HG03439 (cell line): ENCODE results near the gene MICAL2.

ENCODE experiments used
- ATAC-seq: cut with Tn5 transposase; IDR thresholded peaks from one replicate; pipeline ENCODE4 v1.9.1; 2021; ENCODE audit warnings: mild to moderate bottlenecking, moderate library complexity; ENCODE audit not compliant: unreplicated experiment

Gene MICAL2

DNA sequence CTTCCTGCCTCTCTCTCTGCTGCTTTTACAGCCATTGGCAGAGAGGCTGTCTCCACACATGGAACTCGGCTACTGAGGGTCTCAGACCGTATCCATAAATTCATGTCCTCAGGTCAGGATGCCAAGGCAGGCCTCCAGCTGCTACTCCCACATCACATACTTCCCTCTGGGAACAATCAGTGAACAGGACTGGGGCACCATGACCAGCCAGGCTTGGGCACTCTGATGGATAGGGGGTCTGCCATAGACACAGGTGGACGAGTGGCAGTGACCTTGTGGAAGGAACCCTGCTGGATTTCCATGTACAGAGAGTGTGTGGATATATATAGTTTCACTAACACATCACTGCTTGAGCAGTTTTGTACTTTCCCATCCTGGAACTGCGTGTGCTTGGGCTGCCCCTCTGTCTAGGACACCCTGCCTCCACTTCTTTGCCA lies 169.3 kb downstream of the MICAL2 start:
- ATAC-seq: no peak

DNA sequence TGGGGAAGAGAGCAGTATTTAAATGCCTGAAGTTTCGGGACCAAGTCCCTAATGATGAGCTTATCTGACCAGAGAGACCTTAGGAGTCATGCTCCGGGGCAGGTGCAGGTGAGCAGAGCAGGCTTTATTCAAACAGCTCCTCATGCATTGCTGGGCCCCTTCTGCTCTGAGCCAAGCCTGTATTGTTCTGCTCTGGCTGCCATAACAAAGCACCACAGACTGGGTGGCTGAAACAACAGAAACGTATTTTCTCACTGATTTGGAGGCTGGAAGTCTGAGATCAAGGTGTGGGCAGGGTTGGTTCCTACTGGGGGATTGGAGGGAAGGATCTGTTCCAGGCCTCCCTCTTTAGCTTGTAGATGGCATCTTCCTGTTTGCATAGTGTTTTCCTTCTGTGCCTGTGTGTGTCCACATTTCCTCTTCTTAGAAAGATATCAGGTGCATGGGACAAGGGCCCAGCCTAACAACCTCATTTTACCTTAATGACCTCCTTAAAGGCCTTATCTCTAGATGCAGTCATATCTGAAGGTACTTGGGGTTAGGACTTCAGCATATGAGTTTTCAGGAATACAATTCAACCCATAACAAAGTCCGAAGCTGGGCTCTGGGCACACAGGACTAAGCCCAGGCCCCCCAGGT lies 169.9 kb downstream of the MICAL2 start:
- ATAC-seq: no peak

DNA sequence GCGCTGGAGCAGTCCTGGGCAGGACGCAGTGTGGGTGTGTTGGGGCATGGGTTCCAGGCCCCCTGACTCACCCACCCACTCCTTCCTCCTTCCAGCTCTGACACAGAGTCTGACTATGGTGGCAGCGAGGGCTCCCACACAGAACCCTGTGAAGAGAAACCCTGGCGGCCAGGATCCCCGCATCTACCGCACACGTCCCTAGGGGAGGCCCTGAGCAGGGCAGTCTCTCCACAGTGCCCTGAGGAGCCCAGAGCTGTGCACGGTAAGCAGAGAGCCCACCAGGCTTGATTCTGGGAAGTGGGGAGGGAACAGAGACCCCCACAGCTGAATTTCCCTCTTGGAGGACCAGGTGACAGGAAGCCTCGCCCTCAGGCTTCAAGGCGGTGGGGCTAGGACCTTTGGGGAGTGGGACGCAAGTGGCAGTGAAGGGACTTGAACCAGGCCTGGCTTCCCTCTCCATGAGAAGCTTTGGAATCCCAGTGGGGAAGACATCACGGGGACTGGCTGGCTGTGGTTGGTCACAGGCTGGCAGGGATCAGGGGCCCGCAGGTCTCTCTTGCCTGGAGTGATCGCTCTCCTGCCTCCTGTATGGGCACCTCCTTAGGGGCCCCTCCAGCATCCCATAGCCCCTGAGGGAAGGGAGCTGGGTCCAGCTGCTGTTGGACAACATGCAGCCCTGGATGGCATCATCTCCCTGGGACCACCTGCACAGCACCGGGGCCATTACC lies 170.6 kb downstream of the MICAL2 start:
- no peak for ATAC-seq

DNA sequence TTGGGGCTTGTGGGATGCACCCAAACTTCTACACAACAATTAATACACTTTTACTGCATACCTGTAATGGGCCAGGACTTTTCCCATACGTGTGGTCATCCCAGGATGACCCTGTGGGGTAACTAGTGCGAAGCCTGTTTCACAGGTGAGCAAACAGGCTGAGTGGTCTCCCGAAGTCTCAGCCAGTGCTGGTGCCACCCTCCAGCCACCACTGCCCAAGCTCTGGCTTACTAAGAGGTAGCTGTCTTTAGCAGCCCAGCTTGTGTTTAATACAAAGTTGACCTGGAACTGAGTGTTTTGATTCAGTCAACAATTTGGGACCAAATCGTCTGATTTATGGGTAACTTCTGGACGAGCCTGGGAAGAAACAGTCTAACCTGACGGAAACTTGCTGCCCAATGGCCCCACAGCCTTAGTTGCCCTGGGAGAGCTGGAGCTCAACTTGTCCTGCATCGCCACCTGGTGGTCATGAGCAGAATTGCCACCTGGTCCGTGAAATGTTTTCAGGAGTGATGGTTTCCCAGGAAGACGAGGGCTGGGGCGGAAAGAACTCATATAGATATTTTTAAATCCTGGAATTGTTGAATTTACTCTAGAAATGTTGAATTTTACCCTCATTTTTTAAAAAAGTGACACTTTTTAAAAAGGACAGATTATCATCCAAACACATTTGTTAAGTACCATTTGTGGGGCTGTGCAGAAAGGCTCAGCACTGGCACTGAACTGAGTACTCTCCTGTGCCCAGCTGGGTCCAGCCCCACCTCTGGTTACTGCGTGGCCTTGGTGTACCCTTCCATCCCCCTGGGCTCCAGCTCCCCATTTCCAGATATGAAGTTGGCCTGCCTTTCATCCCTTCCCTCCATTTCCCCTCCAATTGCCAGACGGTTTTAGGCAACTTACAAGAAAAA lies 171.4 kb downstream of the MICAL2 start:
- ATAC-seq: peak; percentile 67

DNA sequence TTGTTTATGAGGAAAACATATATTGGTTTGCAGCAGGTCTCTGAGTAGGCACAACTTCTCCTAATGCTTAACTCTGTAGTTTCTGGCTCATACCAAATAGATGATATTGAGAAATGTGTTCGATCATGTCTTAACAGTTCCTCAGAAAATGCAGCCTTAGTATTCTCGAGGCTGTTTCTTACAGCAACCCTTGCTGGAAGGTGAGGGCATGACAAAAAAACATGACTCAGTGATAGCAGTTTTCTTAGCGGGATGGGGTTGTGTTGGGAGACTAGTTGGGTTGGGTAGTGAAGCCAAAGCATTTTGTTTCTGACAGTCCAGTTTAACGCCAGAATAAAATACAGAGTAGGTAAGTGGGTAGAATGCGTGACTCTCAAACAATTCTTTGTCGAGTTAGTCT lies 172.3 kb downstream of the MICAL2 start:
- no peak for ATAC-seq

DNA sequence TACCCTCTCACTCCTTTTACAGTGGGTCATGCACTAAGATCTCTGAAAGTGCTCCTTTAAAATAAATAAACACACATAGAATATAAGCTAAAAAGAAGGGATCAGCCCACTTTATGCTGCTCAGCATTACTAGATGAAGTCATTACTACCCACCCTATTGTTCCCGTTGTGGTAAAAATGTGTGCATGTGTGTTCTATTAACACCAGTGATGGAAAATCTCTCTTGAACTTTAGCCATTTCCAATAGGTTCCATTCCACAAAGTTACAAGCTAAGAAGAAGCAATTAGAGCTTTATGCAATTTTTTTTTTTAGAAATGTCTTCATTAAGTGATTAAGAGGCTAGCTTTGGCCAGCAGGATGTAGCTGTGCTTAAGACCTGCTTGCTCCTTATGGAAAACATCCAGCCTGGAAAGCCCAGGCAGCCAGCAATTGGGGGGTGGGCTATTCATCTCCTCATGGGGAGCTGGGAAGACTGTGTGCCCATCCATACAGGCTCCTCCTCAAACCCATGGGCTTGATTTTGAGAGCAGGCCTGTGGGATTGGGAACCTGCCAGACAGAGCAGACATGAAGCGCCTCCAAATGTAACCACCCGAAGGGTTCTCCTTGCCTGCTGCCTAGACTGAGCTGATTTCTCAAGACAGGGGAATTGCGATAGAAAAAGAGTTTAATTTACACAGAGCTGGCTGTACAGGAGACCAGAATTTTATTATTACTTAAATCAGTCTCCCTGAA lies 174.1 kb downstream of the MICAL2 start:
- no peak for ATAC-seq

DNA sequence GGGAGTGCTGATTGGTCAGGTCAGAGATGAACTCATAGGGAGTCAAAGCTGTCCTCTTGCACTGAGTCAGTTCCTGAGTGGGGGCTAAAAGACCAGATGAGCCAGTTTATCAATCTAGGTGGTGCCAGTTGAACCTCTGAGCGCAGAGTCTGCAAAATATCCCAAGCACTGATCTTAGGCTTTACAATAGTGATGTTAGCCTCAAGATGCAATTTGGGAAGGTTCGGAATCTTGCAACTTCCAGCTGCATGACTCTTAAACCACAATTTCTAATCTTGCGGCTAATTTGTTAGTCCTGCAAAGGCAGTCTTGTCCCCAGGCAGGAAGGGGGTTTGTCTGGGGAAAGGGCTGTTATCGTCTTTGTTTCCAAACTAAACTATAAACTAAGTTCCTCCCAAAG lies 174.7 kb downstream of the MICAL2 start:
- ATAC-seq: no peak

DNA sequence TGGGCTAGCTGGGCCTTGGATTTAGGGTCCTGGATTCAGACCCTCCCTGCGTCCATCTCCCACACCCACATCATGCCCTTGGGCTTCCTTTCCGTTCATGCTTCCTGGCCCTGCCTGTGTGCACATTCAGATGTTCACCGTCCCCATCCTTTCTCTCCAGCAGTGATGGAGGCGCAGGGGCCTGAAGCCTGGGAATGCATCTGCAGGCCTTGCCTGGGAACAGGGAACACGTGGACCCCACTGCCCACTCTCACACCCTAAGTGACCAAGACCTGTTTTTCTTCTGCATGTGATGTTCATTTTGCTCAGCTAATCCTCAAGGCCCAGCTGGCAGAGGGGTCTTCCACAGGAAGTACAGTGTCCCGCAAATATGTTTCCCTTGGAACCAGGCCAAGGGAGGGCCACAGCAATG lies 175.4 kb downstream of the MICAL2 start:
- no peak for ATAC-seq

DNA sequence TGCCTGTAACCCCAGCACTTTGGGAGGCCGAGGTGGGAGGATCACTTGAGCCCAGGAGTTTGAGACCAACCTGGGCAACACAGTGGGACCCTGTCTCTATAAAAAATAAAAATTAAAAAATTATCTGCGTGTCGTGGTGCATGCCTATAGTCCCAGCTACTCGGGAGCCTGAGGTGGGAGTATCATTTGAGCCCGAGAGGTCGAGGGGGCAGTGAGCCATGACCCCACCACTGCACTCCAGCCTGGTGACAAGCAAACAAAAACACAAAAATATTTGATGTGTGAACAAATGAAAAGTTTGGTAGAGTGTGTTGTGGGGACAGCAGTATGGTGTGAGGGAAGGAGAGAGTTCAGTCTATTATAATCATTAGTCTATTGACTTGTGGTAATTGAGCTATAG lies 176.2 kb downstream of the MICAL2 start:
- no peak for ATAC-seq

DNA sequence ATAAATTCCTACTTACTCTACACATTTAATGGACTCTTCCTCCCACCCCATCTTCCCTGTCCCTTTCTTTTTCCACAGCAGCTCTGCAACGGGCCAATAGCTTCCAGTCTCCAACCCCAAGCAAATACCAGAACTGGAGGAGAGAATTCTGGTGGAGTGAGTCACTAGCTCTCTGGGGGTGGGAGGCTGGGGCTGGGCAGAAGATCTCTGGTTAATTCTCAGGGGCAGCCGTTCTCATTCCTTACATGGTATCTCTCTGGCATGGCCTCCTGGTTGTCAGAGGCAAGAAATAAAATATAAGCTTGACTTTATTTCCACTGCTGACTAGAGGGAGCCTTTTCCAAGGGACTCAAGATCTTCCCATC lies 176.6 kb downstream of the MICAL2 start:
- ATAC-seq: no peak

DNA sequence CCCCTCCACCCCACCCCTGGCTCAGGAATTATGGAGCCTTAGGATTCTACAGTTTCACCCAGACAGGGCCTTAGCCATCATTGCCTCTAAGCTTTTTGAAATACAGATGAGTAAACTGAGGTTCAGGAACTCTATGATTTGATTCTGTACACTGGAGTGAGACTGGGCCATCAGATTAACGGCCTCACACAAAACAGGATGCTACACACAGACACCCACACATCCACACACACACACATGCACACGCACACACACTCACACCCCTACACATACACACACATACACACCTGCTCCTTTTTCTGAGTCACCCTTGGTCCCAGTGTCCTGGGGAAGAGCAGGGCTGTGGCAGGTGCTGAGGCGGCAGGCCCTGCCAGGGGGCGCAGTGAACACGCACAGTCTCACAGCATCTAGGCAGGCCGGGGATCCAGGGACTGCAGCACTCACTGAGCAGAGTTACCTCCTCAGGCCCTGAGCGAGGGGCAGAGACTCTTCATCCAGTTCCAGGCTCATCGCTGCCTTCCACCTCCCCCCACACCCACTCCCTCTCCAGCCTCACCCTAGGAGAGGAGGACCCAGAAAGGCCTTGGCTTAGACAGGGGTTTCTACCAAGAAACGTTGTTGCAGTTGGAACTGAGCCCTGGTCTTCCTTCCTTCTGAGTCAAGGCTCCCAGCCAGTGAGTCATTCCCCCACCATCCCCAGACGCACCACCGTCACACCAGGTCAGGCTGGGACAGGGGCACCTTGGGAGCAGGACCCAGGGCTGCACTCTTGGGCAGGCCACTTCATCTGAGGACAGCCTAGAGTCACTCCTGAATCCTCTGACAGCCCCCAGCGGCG lies 177.2 kb downstream of the MICAL2 start:
- ATAC-seq: no peak

DNA sequence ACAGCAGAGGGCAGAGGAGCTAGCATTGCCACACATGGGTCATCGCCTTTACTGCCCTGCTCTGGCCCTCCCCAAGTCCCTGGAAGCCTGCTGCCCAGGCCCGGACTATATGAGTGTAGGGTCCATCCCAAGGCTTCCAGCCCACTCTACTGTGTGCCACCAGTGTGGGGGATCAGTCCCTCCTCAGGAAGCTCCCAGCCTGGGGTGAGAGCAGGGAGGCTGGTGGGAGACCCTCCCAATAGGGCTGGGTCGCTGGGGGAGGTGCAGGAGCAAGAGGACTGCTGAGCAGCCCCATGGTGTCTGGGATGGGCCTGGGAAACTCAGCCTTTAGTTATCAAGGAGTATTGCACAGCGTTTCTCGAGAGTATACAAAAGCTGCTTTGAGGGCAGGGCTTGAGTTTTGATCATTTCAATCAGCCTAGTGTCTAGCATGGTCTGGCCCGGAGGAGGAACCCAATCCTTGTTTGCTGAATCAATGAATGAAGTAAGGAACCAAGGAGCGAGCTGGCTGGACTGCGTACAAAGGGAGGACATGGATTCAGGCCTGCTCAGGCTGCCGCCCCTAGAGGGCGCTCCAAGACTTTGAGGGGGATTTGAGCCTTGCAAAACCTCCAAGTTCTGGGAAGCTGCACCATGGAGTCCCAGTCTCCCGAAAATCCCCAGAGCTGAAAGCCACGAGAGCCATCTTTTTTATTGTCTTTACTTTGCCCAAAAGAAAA lies 178.0 kb downstream of the MICAL2 start:
- no peak for ATAC-seq

DNA sequence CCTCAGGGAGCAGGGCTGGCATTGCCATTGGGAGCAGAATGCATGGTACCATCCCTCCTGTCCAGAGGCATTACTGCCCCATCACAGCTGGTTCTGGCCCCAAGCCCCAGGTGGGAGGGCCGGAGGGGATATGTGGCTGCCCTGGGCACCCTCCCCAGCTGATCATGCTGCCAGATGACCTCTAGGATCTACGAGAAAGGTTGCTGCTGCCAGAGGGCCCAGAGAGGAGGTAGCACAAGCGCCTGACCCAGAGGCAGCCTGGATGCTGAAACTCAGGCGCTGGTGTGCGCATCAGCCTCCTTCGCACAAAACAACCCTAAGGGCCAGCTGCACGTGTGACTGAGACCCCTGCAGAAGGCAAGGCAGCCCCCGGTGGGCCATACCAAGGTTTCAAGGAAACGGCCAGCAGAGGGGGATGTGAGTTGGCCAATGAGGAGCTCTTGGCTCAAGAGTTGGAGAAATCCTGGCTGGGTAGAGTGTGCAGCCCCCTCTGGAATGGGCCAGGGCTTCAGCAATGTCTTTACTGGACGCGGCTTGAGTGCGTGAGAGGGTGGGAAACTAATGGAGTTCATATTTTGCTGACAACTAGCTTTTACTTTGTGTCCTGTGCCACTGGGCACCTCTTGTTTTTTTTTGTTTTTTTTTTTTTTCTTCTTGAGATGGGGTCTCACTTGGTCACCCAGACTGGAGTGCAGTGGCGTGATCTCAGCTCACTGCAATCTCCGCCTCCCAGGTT lies 178.7 kb downstream of the MICAL2 start:
- ATAC-seq: no peak

DNA sequence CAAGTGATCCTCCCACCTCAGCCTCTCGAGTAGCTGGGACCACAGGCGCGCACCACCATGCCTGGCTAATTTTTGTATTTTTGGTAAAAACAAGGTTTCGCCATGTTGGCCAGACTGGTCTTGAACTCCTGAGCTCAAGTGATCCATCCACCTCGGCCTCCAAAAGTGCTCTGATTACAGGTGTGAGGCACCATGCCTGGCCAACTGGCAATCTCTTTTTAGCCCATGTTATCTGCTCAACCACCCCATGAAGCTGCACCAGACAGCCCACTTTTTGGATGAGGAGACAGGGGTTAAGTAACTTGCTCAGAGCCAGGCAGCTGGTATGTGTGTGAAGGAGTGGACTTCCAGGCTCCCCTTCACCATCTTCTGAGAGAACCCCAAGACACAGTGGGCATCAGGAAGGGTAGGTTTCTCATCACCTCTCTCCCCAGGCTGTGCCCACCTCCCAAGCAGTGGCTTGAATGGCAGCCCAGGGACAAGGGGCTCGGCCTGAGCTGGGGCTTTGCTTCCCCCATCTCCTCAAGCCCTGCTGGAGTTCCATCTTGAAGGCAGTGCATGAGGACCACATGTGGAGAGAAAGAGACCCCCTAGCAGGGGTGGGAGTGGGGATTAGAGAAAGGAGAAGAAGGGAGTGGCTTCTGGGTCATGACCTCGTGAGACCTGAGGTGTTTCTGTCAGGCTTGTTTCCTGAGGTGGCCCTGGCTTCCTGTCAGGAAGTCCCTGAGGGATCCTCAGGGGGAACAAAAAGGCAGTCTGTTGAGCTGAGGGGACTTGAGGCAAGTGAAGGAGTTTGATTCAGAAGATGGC lies 179.5 kb downstream of the MICAL2 start:
- no peak for ATAC-seq

DNA sequence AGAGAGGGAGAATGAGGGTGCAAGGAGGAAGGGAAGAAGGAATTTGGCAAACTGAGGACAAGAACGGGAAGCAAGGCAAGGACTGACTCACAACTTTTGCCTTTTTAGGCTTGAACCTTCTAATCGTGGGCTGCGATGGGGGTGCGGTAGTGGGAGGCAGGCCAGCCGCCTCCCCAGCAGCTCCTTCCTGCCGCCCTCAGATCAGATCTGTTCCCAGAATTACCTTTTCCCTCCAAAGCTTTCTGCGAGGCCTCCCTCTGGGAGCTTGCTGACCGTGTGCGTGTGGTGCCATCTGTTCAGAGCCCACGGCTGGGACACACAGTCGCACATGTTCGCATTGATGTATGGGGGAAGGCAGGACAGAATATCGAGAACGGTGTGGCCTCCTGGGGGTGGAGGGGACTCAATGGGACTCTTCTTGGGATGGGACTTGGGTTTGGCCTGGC lies 180.1 kb downstream of the MICAL2 start:
- no peak for ATAC-seq

DNA sequence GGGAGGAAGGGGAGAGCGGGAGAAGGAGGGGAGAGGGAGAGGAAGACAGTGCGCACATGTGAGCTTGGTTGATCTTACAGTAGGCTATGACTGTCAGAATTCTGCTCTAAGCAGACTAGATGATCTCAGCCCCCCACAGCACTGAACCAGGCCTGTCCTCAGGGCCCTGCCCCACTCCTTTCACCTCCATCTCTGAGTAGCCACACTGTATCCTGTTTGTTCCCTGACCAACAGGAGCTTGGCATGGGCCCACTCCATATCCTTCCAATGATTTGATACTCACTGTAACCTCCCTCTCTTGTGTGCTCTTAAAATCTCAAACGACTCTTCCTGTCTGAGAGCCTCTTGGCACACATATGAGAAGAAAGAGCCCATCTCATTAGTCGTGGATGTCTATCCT lies 180.9 kb downstream of the MICAL2 start:
- ATAC-seq: no peak

DNA sequence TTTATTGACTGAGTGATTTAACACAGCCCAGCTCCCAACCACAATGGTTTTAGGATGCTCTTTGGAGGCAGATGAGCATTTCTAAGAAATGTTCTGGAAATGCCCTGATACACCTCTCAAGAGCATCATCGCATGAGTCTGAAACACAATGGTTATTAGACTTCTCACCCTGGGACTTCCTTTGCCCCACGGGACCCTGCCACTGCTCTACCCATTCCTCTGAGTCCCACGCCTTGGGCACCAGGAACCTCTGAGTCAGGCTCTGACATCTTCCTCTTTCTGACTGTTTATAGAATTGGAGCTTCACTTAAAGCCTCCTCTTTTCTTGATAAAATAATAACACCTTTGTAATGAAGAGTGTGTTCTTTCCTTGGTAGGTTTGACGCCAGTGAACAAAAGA lies 181.4 kb downstream of the MICAL2 start:
- no peak for ATAC-seq

DNA sequence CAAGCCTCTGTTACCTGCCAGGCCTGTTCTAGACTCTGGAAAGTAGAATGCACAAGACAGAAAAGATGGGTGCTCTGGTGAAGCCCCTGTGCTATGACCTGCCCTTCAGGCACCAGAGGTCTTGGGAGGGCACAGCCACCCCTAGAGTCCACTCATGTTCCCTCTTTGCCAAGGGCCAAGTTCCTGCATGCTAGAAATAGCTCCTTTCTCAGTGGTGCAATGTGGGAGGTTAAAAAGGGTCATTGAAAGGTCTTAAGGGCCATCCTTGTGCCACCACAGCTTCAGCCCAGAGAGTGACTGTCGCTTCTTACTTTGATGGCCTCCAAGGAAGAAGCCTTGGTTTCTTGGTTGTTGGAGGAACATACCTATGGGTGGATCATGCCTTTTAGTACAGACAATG lies 182.4 kb downstream of the MICAL2 start:
- ATAC-seq: no peak
